22Rv1 (cell line): ENCODE measurements around the gene EEF1AKMT3.

Source experiments
- H3K27ac ChIP-seq: fragments of 450-650 bp; 2 replicates; pipeline ENCODE4 v1.5.1; 2017
- CTCF ChIP-seq: fragments of 450-650 bp; IDR thresholded peaks from 2 replicates; pipeline ENCODE4 v1.5.1; 2017; ENCODE audit warnings: mild to moderate bottlenecking
- ZFX ChIP-seq: fragments of 450-650 bp; IDR thresholded peaks from 2 replicates; pipeline ENCODE4 v1.6.1; 2017; ENCODE audit warnings: antibody characterized with exemption, borderline replicate concordance

EEF1AKMT3 gene

GRCh38 chr12:57776247-57776587, 3.8 kb downstream of the EEF1AKMT3 start:
- H3K27ac ChIP-seq: no peak overlapping the region
- TF ChIP-seq CTCF: no peak; the same call in 1 of the 2 replicates
- TF ChIP-seq ZFX: no peak

- TF ChIP-seq ZFX (no peak), CTCF (no peak)
- no peak overlapping the region for H3K27ac ChIP-seq
Observed at GRCh38 chr12:57777367-57777766, 5.0 kb downstream of the EEF1AKMT3 start.

- no peak overlapping the region for H3K27ac ChIP-seq
- no peak for TF ChIP-seq ZFX
Observed at GRCh38 chr12:57777911-57778310, 5.5 kb downstream of the EEF1AKMT3 start.

- H3K27ac ChIP-seq: no peak overlapping the region
- TF ChIP-seq CTCF: no peak
- TF ChIP-seq ZFX: no peak
Observed at GRCh38 chr12:57779736-57780135, 7.3 kb downstream of the EEF1AKMT3 start.

GRCh38 chr12:57780284-57780897, 8.0 kb downstream of the EEF1AKMT3 start:
- no peak for TF ChIP-seq CTCF
- TF ChIP-seq ZFX: no peak

GRCh38 chr12:57781244-57781643, 8.8 kb downstream of the EEF1AKMT3 start:
- TF ChIP-seq ZFX: no peak
- no peak for TF ChIP-seq CTCF

More at GRCh38 chr12:57780284-57780897, 8.0 kb downstream of the EEF1AKMT3 start:
- no peak overlapping the region for H3K27ac ChIP-seq

GRCh38 chr12:57781801-57782200, 9.4 kb downstream of the EEF1AKMT3 start:
- H3K27ac ChIP-seq: peak overlapping the region; percentile 59; the same call in 1 of the 2 replicates
- TF ChIP-seq ZFX: no peak
- no peak for TF ChIP-seq CTCF

More at GRCh38 chr12:57781244-57781643, 8.8 kb downstream of the EEF1AKMT3 start:
- no peak overlapping the region for H3K27ac ChIP-seq

- TF ChIP-seq ZFX (no peak), CTCF (no peak)
- peak overlapping the region; percentile 59; the same call in 1 of the 2 replicates for H3K27ac ChIP-seq
Observed at GRCh38 chr12:57782243-57782607, 9.8 kb downstream of the EEF1AKMT3 start.
